HG02623 (cell line): ENCODE results near the gene UBR3.
"Not testable (repeated sequence)": the region's sequence is repeated elsewhere in the genome, so short reads cannot be mapped to it uniquely, and the experiment has no call there.

Experiments
- ATAC-seq: cut with Tn5 transposase; IDR thresholded peaks from one replicate; pipeline ENCODE4 v1.9.1; 2021; ENCODE audit warnings: moderate library complexity; ENCODE audit not compliant: unreplicated experiment

Gene UBR3

GRCh38 chr2:170098626-170099312 lies 271.5 kb downstream of the UBR3 start:
- ATAC-seq = no peak

GRCh38 chr2:170101789-170102188 lies 274.5 kb downstream of the UBR3 start:
- no peak for ATAC-seq

GRCh38 chr2:170106102-170106840 lies 279.0 kb downstream of the UBR3 start:
- no peak for ATAC-seq

DNA sequence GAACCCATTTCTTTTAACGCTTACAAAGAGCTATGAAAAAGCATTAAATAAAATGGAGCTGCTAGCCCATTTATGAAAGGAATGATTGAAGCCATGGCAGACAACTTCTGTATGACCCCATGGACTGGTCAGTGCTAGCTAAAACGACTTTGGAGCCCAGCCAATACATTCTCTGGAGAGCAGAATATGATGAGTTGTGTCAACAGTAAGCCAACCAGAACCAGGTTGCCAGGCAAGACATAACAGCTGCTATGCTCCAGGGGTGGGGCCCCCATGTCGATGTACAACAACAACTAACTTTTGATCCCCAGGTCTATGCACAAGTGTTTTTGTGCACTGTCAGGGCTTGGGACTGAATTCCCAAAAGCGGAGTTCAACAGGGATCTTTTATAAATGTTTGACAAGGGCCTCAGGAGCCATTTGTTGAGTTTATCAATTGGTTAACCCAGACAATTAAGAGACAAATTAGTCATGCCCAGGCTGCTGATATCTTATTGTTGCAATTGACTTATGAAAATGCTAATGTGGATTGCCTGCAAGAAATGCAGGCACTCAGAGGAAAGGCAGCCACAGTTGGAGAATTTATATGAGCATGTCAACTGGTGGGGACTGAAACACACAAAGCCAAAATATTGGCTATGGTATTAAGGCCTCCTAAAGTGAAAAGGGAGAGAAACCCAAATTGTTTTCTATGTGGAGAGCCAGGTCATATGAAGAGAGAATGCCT lies 286.1 kb downstream of the UBR3 start:
- no peak for ATAC-seq

- no peak for ATAC-seq
Measured at GRCh38 chr2:170115501-170116229, 288.4 kb downstream of the UBR3 start.

DNA sequence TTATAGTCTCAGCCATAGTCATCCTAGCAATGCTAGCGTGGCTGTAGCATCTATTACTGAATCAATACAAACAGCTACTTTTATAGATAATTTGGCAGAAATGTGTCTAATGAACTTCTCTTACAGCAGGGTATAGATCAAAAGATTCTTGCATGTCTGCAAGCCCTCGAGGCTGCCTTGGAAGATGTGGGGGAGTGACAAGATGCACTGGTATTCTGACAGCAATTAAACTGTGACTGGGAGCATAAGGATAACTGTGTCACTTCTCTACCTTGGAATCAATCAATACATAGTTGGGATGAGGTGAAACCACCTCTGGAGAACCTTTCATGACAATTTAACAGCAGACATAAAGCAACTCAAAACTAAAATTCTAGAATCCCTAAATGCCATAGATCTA lies 291.4 kb downstream of the UBR3 start:
- no peak for ATAC-seq

- not testable (repeated sequence) for ATAC-seq
Measured at GRCh38 chr2:170119326-170119725, 292.1 kb downstream of the UBR3 start.

GRCh38 chr2:170121689-170122088 lies 294.4 kb downstream of the UBR3 start:
- ATAC-seq = no peak

DNA sequence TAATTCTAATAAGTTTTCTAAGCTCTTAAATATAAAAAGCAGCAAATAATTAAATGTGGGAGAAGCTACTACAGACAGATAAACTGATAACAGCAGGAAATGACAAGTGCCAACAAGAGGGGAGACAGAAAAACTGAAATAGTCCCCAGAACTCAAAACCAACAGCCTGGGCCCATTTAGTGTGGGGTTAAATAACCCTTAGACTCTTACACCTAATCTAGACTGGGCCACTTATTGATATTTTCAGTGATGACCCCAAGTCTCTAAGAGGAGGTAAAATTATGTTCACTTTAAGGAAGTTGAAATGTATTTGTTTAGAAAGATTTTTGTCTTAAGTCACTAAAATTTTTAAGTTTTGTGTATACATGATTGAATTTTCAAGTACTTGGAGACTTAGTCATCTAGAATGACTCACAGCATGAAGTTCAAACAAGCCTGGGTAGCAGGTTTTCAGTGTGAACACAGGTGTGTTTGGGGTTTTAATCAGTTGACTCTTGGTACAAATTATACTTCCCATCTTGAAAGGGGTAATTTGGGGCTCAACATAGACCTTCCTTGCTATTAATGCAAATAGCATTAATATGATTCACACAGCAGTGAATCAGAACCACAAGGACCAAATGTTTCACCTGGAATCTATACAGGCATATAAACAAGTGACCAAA lies 295.8 kb downstream of the UBR3 start:
- no peak for ATAC-seq

GRCh38 chr2:170123593-170123992 lies 296.3 kb downstream of the UBR3 start:
- ATAC-seq = no peak

DNA sequence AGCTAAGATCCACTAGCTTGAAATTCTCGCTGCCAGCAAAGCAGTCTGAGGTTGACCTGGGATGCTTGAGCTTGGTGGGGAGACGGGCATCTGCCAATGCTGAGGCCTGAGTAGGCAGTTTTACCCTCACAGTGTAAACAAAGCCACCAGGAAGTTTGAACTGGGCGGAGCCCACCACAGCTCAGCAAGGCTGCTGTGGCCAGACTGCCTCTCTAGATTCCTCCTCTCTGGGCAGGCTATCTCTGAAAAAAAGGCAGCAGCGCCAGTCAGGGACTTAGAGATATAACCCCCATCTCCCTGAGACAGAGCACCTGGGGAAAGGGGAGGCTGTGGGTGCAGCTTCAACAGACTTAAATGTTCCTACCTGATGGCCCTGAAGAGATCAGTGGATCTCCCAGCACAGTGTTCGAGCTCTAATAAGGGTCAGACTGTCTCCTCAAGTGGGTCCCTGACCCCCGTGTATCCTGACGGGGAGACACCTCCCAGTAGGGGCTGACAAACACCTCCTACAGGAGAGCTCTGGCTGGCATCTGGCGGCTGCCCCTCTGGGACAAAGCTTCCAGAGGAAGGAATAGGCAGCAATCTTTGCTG lies 299.0 kb downstream of the UBR3 start:
- ATAC-seq = not testable (repeated sequence)
